ENCODE results near the gene EFNB3.

Gene EFNB3

GRCh38 chr17:7704601-7705268, at the start of gene EFNB3 (continued):
- TF ChIP-seq ZNF10 (tag by site-specific recombination; IDR thresholded peaks at IDR 0.05) (peak; percentile 61; the same call in 1 of the 2 replicates), ZFP69B (tag by site-specific recombination; IDR thresholded peaks at IDR 0.05) (peak; percentile 62; the same call in 1 of the 2 replicates)

- no peak for TF ChIP-seq ZBTB11 (tag by site-specific recombination; conservative IDR thresholded peaks at IDR 0.05; ENCODE audit: low read depth)
- Histone ChIP-seq H3K36me3 (ENCODE audit: control insufficient read depth in 2 of 2, insufficient read depth in 1 of 2, low read length in 2 of 2) (no peaks in the 10 kb centered on the region), H3K4me1 (ENCODE audit: control insufficient read depth, insufficient read depth, low read length) (peaks cover 11% of the 10 kb centered on the region), H3K27ac (ENCODE audit: extremely low read depth, low read depth, low read length) (no peak overlapping the region), H3K9me3 (ENCODE audit: control insufficient read depth, insufficient read depth, low read depth, low read length) (no peaks in the 10 kb centered on the region), H3K4me3 (ENCODE audit: low read depth, low read length) (no peak overlapping the region)
- POLR2A ChIA-PET, result interaction anchor here (1.0 to 2.1 kb wide), 2 partner anchors 11 to 31 kb away, joined by 3 to 28 read pairs; partner anchors contain the start of genes TP53 and WRAP53
- CTCF ChIA-PET, result interaction anchor here (3.9 to 7.2 kb wide), 2 partner anchors 24 to 32 kb away, joined by 23 to 57 read pairs; partner anchors contain the start of genes TP53 and WRAP53
Measured at GRCh38 chr17:7655541-7655840, 49.5 kb upstream of the EFNB3 start.

GRCh38 chr17:7656958-7657609, 47.9 kb upstream of the EFNB3 start:
- ChIA-PET CTCF (interaction anchor here (0.6 to 3.9 kb wide), 10 partner anchors 10 to 213 kb away, joined by 3 to 23 read pairs (median 5); partner anchors contain the start of genes TP53 and WRAP53), POLR2A (interaction anchor here (0.9 to 2.1 kb wide), 5 partner anchors 10 to 74 kb away, joined by 3 to 28 read pairs (median 5); partner anchors contain the start of genes MPDU1, SAT2, TP53 and WRAP53)
- H3K36me3 ChIP-seq (ENCODE audit: control insufficient read depth in 2 of 2, insufficient read depth in 1 of 2, low read length in 2 of 2), result no peaks in the 10 kb centered on the region; a peak in 1 of 3 replicates
- peak overlapping the region; percentile 37; the same call in 1 of the 2 replicates for H3K27ac ChIP-seq (ENCODE audit: extremely low read depth, low read depth, low read length)
- no peaks in the 10 kb centered on the region for H3K9me3 ChIP-seq (ENCODE audit: control insufficient read depth, insufficient read depth, low read depth, low read length)
- H3K4me3 ChIP-seq (ENCODE audit: low read depth, low read length), result no peak overlapping the region
- H3K4me1 ChIP-seq (ENCODE audit: control insufficient read depth, insufficient read depth, low read length), result peaks cover 7% of the 10 kb centered on the region; the same call in 1 of the 2 replicates
- TF ChIP-seq ZSCAN5A (tag by site-specific recombination; IDR thresholded peaks at IDR 0.05), result no peak
- peak; percentile 25; the same call in 1 of the 2 replicates for TF ChIP-seq ZNF600 (tag by site-specific recombination; IDR thresholded peaks at IDR 0.05)
- TF ChIP-seq ZNF76 (tag by site-specific recombination; IDR thresholded peaks at IDR 0.05; ENCODE audit: borderline replicate concordance, low read depth), result no peak
- no peak for TF ChIP-seq ZNF362 (tag by site-specific recombination; IDR thresholded peaks at IDR 0.05)
- peak; percentile 92 for TF ChIP-seq ZNF341 (tag by site-specific recombination; IDR thresholded peaks at IDR 0.05; ENCODE audit: low read depth)
- no peak for TF ChIP-seq ZFP69B (tag by site-specific recombination; IDR thresholded peaks at IDR 0.05)
- no peak for TF ChIP-seq SALL2 (tag by site-specific recombination; IDR thresholded peaks at IDR 0.05; ENCODE audit: borderline replicate concordance)
- TF ChIP-seq ZBTB11 (tag by site-specific recombination; conservative IDR thresholded peaks at IDR 0.05; ENCODE audit: low read depth), result no peak
- no peak for TF ChIP-seq ZNF24 (tag by site-specific recombination; IDR thresholded peaks at IDR 0.05)
- TF ChIP-seq ZNF837 (tag by site-specific recombination; IDR thresholded peaks at IDR 0.05), result no peak
- no peak for TF ChIP-seq ZBTB1 (tag by site-specific recombination; IDR thresholded peaks at IDR 0.05)
- no peak for TF ChIP-seq ZNF530 (tag by site-specific recombination; IDR thresholded peaks at IDR 0.05; ENCODE audit: low read depth)
- 0 out of 2 replicates have a peak, but pooled peaks have one; percentile 38 for TF ChIP-seq ZNF561 (tag by site-specific recombination; IDR thresholded peaks at IDR 0.05; ENCODE audit: borderline replicate concordance)
- TF ChIP-seq ZNF37A (tag by site-specific recombination; IDR thresholded peaks at IDR 0.05), result no peak
- no peak for TF ChIP-seq ZNF449 (tag by site-specific recombination; IDR thresholded peaks at IDR 0.05)
- TF ChIP-seq ZNF211 (tag by site-specific recombination; IDR thresholded peaks at IDR 0.05; ENCODE audit: low read depth), result no peak

Measured in HEK293 (cell line).